ENCODE results near the gene FAM180B.
"Not testable (repeated sequence)": the region's sequence is repeated elsewhere in the genome, so short reads cannot be mapped to it uniquely, and the experiment has no call there.

FAM180B gene

GRCh38 chr11:47628026-47628425 is 41.5 kb downstream of the FAM180B start:
- TF ChIP-seq PRDM2 (tag by site-specific recombination; IDR thresholded peaks at IDR 0.05; ENCODE audit: borderline replicate concordance) = no peak
- no peak for TF ChIP-seq ZBTB48 (tag by site-specific recombination; IDR thresholded peaks at IDR 0.05)
- no peak for TF ChIP-seq ZNF830 (tag by site-specific recombination; IDR thresholded peaks at IDR 0.05; ENCODE audit: low read depth)
- TF ChIP-seq ZNF610 (tag by site-specific recombination; IDR thresholded peaks at IDR 0.05; ENCODE audit: borderline replicate concordance) = no peak
- no peaks in the 10 kb centered on the region for H3K9me3 ChIP-seq (ENCODE audit: control insufficient read depth, insufficient read depth, low read depth, low read length)
- ChIA-PET CTCF (no interaction called here), POLR2A (interaction anchor here (1.0 kb wide), 1 partner anchor 87 kb away, joined by 3 read pairs; the partner anchor contains the start of gene AGBL2)
- H3K36me3 ChIP-seq (ENCODE audit: control insufficient read depth in 2 of 2, insufficient read depth in 1 of 2, low read length in 2 of 2) = peaks cover 32 to 82% of the 10 kb centered on the region in 2 experiments; a peak in 2 of 3 replicates
- H3K4me1 ChIP-seq (ENCODE audit: control insufficient read depth, insufficient read depth, low read length) = no peaks in the 10 kb centered on the region
- H3K4me3 ChIP-seq (ENCODE audit: low read depth, low read length) = no peak overlapping the region
- no peak overlapping the region for H3K27ac ChIP-seq (ENCODE audit: extremely low read depth, low read depth, low read length)

GRCh38 chr11:47631473-47631872 is 45.0 kb downstream of the FAM180B start:
- CTCF ChIA-PET = interaction anchor here (0.6 kb wide), 2 partner anchors 90 to 277 kb away, joined by 3 read pairs; no protein-coding TSS in a partner anchor
- Histone ChIP-seq H3K9me3 (ENCODE audit: control insufficient read depth, insufficient read depth, low read depth, low read length) (no peaks in the 10 kb centered on the region), H3K27ac (ENCODE audit: extremely low read depth, low read depth, low read length) (no peak overlapping the region), H3K36me3 (ENCODE audit: control insufficient read depth in 2 of 2, insufficient read depth in 1 of 2, low read length in 2 of 2) (peaks cover 26 to 84% of the 10 kb centered on the region in 2 experiments; a peak in 2 of 3 replicates), H3K4me3 (ENCODE audit: low read depth, low read length) (no peak overlapping the region), H3K4me1 (ENCODE audit: control insufficient read depth, insufficient read depth, low read length) (no peaks in the 10 kb centered on the region)
- POLR2A ChIA-PET = no interaction called here
- TF ChIP-seq ZFHX2 (tag by site-specific recombination; conservative IDR thresholded peaks at IDR 0.05) = peak; percentile 47
- 0 out of 2 replicates have a peak, but pooled peaks have one; percentile 10 for TF ChIP-seq PRDM1 (tag by site-specific recombination; IDR thresholded peaks at IDR 0.05)
- TF ChIP-seq FEZF1 (tag by site-specific recombination; IDR thresholded peaks at IDR 0.05) = peak; percentile 44
- TF ChIP-seq ZNF350 (tag by site-specific recombination; IDR thresholded peaks at IDR 0.05) = peak; percentile 80
- 0 out of 2 replicates have a peak, but pooled peaks have one; percentile 12 for TF ChIP-seq ZNF366 (tag by site-specific recombination; conservative IDR thresholded peaks at IDR 0.05)
- no peak for TF ChIP-seq BCL6B (tag by site-specific recombination; IDR thresholded peaks at IDR 0.05)
- no peak for TF ChIP-seq ZNF510 (tag by site-specific recombination; IDR thresholded peaks at IDR 0.05; ENCODE audit: insufficient replicate concordance)
- TF ChIP-seq ZBTB17 (tag by site-specific recombination; IDR thresholded peaks at IDR 0.05) = peak; percentile 72

GRCh38 chr11:47636331-47636730 is 49.9 kb downstream of the FAM180B start:
- POLR2A ChIA-PET; H3K4me3 ChIP-seq (ENCODE audit: low read depth, low read length); H3K9me3 ChIP-seq (ENCODE audit: control insufficient read depth, insufficient read depth, low read depth, low read length); H3K27ac ChIP-seq (ENCODE audit: extremely low read depth, low read depth, low read length); H3K4me1 ChIP-seq (ENCODE audit: control insufficient read depth, insufficient read depth, low read length): not testable (repeated sequence)
- CTCF ChIA-PET = interaction anchor here (0.7 kb wide), 1 partner anchor 123 kb away, joined by 3 read pairs; no protein-coding TSS in a partner anchor
- H3K36me3 ChIP-seq (ENCODE audit: control insufficient read depth in 2 of 2, insufficient read depth in 1 of 2, low read length in 2 of 2) = peaks cover 25 to 72% of the 10 kb centered on the region in 2 experiments

Measured in HEK293 (cell line).